Psoas muscle (tissue), 8 donors: ENCODE data around the gene CHRNA7. TPM values are rescaled to one million over a fixed set of nuclear protein-coding genes. Genes with fewer than 3 reads are reported as not detected.

ENCODE experiments used
- ATAC-seq, 4 donors: fragments of 200-7000 bp; cut with Tn5 transposase; one replicate each; pipeline ENCODE4 v1.9.1; 2020; ENCODE audit warnings: moderate library complexity in 3 of 4, mild to moderate bottlenecking in 2 of 4
- DNase-seq, 2 donors: peaks; one replicate each; pipeline ENCODE4 v3.0.0-alpha.2; 2020
- H3K27ac ChIP-seq: fragments of 200-600 bp; one replicate; pipeline ENCODE4 v1.8.0; 2022
- H3K27me3 ChIP-seq, 3 donors: fragments of 200-600 bp in 1 of 3; one replicate each; pipeline versions ENCODE4 v1.6.1 to v1.8.0; 2013 to 2022; ENCODE audit warnings: low read length in 2 of 3, mild to moderate bottlenecking in 2 of 3, moderate library complexity in 1 of 3; ENCODE audit not compliant: insufficient read depth in 3 of 3
- H3K36me3 ChIP-seq, 2 donors: fragments of 200-600 bp in 1 of 2; one replicate each; pipeline versions ENCODE4 v1.6.1 to v1.8.0; 2013 to 2022; ENCODE audit warnings: low read depth in 1 of 2, mild to moderate bottlenecking in 1 of 2, moderate library complexity in 1 of 2; ENCODE audit not compliant: insufficient read depth in 1 of 2
- H3K4me1 ChIP-seq: fragments of 200-600 bp; one replicate; pipeline ENCODE4 v1.8.0; 2022
- H3K4me3 ChIP-seq: fragments of 200-600 bp; one replicate; pipeline ENCODE4 v1.8.0; 2022; ENCODE audit warnings: mild to moderate bottlenecking
- H3K9me3 ChIP-seq: fragments of 200-600 bp; one replicate; pipeline ENCODE4 v1.8.0; 2022
- WGBS, 3 donors: extraction: QIAGEN DNeasy Blood & Tissue Kit; methylation state at CpG; one replicate each; pipeline versions ENCODE4 v1.1.6 to v1.1.7; 2013; 5-methylcytosine and 5-hydroxymethylcytosine counted together
- intact Hi-C, 2 donors: fragments of 100-400 bp; cut with DNase I; formaldehyde crosslinking; loops; one replicate each; pipeline versions ENCODE4 v1.11.0 to v1.14.2; 2022
- polyA plus RNA-seq, 3 donors: library from polyadenylated mRNA; stranded (reverse); fragments of 200-250 nt; gene quantifications; one replicate each; pipeline ENCODE4 v1.2.3, GENCODE V29; 2013
- total RNA-seq, 4 donors: library from RNA; stranded (reverse); fragmentation: NEBNext Ultra II Directional in 2 of 4; extraction: Animal tissue kit (Norgen Biotek cat#: 25700) in 2 of 4; gene quantifications; one replicate each; pipeline versions ENCODE4 v1.2.1 to v1.2.4, GENCODE V29; 2021 to 2023
- TF ChIP-seq, protein P1 (sequence below): fragments of 200-600 bp; IDR thresholded peaks from one replicate; pipeline ENCODE4 v1.8.0; 2022; ENCODE audit warnings: antibody characterized with exemption
- donor health status: healthy with polysubstance abuse.
- donor health status: DM: no; HTN: no; CAD: no; lungs with moderate emphysema.
- donor health status: Bipolar disorder and iron deficiency.
- donor health status: healthy.
- donor health status: DM: yes; HTN: yes; CAD: no.
- donor health status: DM: no; HTN: no; CAD: no.
- donor health status: DM: no; HTN: no; CAD: no.
- donor health status: DM: yes; HTN: yes; CAD: no.

The CHRNA7 gene
- total and polyA plus RNA-seq, 7 donors, result 0.18 to 1.9 (median 0.45) TPM

DNA sequence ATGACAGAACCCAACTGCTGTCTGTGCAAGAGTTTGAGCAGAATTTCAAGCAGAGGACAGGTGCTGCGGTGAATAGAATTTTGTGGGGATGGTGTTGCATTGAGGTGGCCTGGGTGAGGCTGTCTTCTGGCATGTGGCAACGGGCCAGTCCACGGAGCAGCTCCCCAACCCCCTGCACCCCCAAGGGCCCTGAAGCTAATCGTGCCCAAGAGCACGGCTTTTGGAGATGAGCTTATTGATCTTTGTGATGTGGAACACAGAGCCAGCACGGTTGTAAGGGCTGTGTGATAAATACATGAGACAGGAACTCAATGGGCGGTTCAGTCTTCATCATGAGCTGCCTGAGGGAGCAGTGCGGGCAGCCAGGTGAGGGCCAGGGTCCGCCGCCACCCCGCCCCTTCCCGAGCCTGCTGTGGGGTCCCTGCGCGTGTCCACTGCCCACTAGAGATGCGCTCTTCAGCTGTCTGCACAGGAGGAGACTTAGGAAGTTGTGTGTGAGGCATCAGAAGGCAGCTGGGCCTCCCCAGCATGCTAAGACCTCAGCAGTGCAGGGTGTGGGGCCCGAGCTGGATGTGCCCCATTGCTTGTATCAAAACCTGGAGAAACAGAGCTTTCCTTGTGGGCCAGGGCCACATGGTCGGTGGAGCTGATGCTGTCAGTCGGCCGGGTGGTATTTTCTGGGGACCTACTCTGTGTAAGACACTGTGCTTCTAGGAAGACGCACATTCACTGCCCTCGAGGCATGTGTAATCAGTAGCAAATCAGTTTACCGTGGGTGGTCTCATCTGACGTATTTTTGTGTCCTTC is 90.5 kb downstream of the CHRNA7 start:
- intact Hi-C loops, result no loop called here
- Histone ChIP-seq H3K4me3 (no peak overlapping the region), H3K27me3 (no peaks in the 10 kb centered on the region), H3K27ac (no peak overlapping the region), H3K9me3 (no peaks in the 10 kb centered on the region), H3K4me1 (no peaks in the 10 kb centered on the region), H3K36me3 (no peaks in the 10 kb centered on the region)
- no peak for ATAC-seq
- WGBS, 3 donors, result 73 to 78% (median 74%) methylated on average over 23 of the region's 23 CpGs
- DNase-seq, result no peak
- TF ChIP-seq, protein P1, sequence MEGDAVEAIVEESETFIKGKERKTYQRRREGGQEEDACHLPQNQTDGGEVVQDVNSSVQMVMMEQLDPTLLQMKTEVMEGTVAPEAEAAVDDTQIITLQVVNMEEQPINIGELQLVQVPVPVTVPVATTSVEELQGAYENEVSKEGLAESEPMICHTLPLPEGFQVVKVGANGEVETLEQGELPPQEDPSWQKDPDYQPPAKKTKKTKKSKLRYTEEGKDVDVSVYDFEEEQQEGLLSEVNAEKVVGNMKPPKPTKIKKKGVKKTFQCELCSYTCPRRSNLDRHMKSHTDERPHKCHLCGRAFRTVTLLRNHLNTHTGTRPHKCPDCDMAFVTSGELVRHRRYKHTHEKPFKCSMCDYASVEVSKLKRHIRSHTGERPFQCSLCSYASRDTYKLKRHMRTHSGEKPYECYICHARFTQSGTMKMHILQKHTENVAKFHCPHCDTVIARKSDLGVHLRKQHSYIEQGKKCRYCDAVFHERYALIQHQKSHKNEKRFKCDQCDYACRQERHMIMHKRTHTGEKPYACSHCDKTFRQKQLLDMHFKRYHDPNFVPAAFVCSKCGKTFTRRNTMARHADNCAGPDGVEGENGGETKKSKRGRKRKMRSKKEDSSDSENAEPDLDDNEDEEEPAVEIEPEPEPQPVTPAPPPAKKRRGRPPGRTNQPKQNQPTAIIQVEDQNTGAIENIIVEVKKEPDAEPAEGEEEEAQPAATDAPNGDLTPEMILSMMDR, result no peak

DNA sequence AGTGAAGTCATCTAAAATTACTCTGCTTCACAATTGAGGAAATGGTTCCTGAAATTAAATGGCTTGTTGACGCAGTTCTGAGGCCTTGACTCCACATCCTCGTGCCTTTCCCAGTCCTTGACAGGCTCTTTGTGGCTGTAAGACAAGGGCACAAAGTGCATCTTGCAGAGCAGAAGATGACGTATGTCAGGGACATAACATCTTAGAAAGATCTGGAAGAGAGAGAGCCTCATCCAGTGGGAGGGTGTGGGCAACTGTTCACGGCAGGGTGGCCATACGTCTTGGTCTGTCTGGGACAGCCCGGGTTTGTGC is 91.0 kb downstream of the CHRNA7 start:
- Histone ChIP-seq H3K27ac (no peak overlapping the region), H3K36me3 (no peaks in the 10 kb centered on the region), H3K4me1 (no peaks in the 10 kb centered on the region), H3K4me3 (no peak overlapping the region), H3K27me3 (no peaks in the 10 kb centered on the region), H3K9me3 (no peaks in the 10 kb centered on the region)
- ATAC-seq (no peak), DNase-seq (no peak)
- intact Hi-C loops, result no loop called here
- TF ChIP-seq, protein P1, result no peak
- WGBS, 3 donors, result 75 to 88% (median 83%) methylated on average over 6 of the region's 6 CpGs

DNA sequence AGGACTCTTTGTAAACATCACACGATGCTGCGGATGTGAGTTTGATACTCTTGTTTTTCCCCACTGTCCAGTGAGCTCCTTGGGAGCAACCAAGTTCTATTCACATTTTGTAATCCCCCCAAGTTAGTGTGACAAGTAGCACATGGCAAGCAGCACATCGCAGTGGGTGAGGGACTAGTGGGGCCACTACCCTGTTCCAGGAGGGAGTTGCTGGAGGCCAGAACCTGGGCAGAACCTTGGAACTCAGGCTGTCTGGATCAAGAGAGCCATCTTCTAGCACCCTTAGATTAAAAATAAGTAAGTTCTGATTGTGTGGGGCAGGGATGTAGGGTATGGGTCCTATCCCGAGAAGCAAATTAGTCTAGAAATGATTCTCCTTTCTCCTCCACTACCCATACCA is 91.7 kb downstream of the CHRNA7 start:
- 91 to 95% (median 91%) methylated on average over 4 of the region's 4 CpGs for WGBS, 3 donors
- no peaks in the 10 kb centered on the region for H3K27me3 ChIP-seq
- H3K9me3 ChIP-seq, result no peaks in the 10 kb centered on the region
- ATAC-seq (no peak), DNase-seq (no peak)
- intact Hi-C loops, result no loop called here
- no peak overlapping the region for H3K4me3 ChIP-seq
- H3K36me3 ChIP-seq, result no peaks in the 10 kb centered on the region
- TF ChIP-seq, protein P1, result no peak
- H3K4me1 ChIP-seq, result no peaks in the 10 kb centered on the region
- H3K27ac ChIP-seq, result no peak overlapping the region

DNA sequence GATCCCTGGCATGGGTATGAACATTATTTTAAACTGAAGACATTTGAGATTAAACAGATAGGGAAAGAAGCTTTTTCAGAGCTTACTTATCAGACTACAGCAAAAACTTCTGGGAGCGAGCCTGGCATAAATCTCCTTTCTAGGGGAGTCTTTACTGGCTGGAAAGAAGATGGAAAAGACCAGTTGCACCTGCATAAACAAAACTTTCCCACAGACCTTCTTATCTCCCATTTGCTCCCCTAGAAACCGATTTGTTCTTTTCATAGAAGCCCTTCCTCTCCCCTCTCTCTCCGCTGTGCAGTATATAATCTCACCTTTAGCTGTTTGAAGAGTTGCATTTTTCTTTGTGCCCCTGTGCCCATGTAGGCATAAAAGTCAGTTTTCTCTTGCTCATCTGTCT is 93.2 kb downstream of the CHRNA7 start:
- no peaks in the 10 kb centered on the region for H3K36me3 ChIP-seq
- intact Hi-C loops, result no loop called here
- H3K27ac ChIP-seq, result no peak overlapping the region
- no peaks in the 10 kb centered on the region for H3K27me3 ChIP-seq
- H3K4me1 ChIP-seq, result no peaks in the 10 kb centered on the region
- ATAC-seq, result no peak
- TF ChIP-seq, protein P1, result no peak
- 72 to 74% (median 72%) methylated on average over 3 of the region's 3 CpGs for WGBS, 3 donors
- no peak for DNase-seq
- no peak overlapping the region for H3K4me3 ChIP-seq
- no peaks in the 10 kb centered on the region for H3K9me3 ChIP-seq

DNA sequence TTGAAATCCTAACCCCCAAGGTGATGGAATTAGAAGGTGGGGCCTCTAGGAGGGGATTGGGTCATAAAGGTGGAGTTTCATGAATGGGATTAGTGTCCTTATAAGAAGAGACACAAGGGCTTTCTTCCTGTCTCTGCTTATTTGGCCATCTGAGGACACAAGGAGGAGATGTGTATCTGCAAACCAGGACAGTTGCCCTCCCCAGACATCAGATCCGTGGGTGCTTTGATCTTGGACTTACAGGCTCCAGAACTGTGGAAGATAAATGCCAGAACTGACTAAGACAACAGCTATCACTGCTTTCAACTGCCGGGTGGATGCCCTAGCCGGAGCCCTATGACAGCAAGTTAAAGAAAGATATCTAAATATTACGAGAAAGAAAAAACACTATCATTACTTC is 94.4 kb downstream of the CHRNA7 start:
- Histone ChIP-seq H3K36me3 (no peaks in the 10 kb centered on the region), H3K9me3 (no peaks in the 10 kb centered on the region), H3K4me1 (no peaks in the 10 kb centered on the region), H3K27ac (no peak overlapping the region), H3K27me3 (no peaks in the 10 kb centered on the region), H3K4me3 (no peak overlapping the region)
- WGBS, 3 donors, result 66 to 69% (median 68%) methylated on average over 4 of the region's 4 CpGs
- ATAC-seq (no peak), DNase-seq (no peak)
- intact Hi-C loops, result no loop called here
- TF ChIP-seq, protein P1, result no peak
